Esophagus squamous epithelium (tissue), 5 donors: ENCODE data around the gene PIAS3. TPM values are rescaled to one million over a fixed set of nuclear protein-coding genes. Genes with fewer than 3 reads are reported as not detected.

ENCODE experiments used
- DNase-seq: peaks from one replicate; lab custom pipeline; 2025; lab: John Stamatoyannopoulos, UW
- H3K27ac ChIP-seq, 4 donors: fragments of 200-600 bp; sonication (generic); one replicate each; pipeline ENCODE4 v1.5.1; 2016 to 2019; ENCODE audit warnings: mild to moderate bottlenecking in 1 of 4
- H3K27me3 ChIP-seq, 4 donors: fragments of 200-600 bp; sonication (generic); 1 replicate in 3 of 4; 2 replicates in 1 of 4; pipeline versions ENCODE4 v1.5.1 to v1.6.0; 2017 to 2021; ENCODE audit warnings: antibody characterized with exemption in 1 of 4
- H3K36me3 ChIP-seq, 3 donors: fragments of 200-600 bp; sonication (generic); one replicate each; pipeline ENCODE4 v1.5.1; 2016 to 2019
- H3K4me1 ChIP-seq, 3 donors: fragments of 200-600 bp; sonication (generic); one replicate each; pipeline ENCODE4 v1.5.1; 2017 to 2019
- H3K4me3 ChIP-seq, 4 donors: fragments of 200-600 bp; sonication (generic); 1 replicate in 3 of 4; 2 replicates in 1 of 4; pipeline ENCODE4 v1.5.1; 2016 to 2019; ENCODE audit warnings: mild to moderate bottlenecking in 2 of 4, moderate library complexity in 1 of 4
- H3K9me3 ChIP-seq, 3 donors: fragments of 200-600 bp; sonication (generic); one replicate each; pipeline ENCODE4 v1.5.1; 2016 to 2019
- POLR2A ChIP-seq, 4 donors: fragments of 450-650 bp; IDR thresholded peaks; one replicate each; pipeline ENCODE4 v1.6.1; 2017; ENCODE audit warnings: antibody characterized with exemption in 4 of 4, mild to moderate bottlenecking in 4 of 4, moderate library complexity in 3 of 4
- WGBS, 2 donors: methylation state at CpG; one replicate each; pipeline ENCODE4 v1.1.5; 2018; 5-methylcytosine and 5-hydroxymethylcytosine counted together
- intact Hi-C: fragments of 100-400 bp; cut with DNase I; formaldehyde crosslinking; loops from one replicate; pipeline ENCODE4 v1.15.0; 2022
- total RNA-seq, 4 donors: library from RNA; depleted of rRNA; stranded (reverse); fragments of >200 nt; gene quantifications; one replicate each; pipeline ENCODE4 v1.1.0, GENCODE V29; 2016
- TF ChIP-seq, protein P1 (sequence below), 6 experiments: fragments of 450-650 bp in 4 of 6; fragments of 200-600 bp in 2 of 6; sonication (generic) in 2 of 6; IDR thresholded peaks; one replicate each; pipeline ENCODE4 v1.5.1; 2016 to 2019; ENCODE audit warnings: antibody characterized with exemption in 6 of 6, mild to moderate bottlenecking in 4 of 6, moderate library complexity in 4 of 6
- donor health status: DM: yes; HTN: yes; CAD: no.

PIAS3 gene
- total RNA-seq, 4 donors from 2014 or later, result 20.9 to 51.8 (median 38.2) TPM

DNA sequence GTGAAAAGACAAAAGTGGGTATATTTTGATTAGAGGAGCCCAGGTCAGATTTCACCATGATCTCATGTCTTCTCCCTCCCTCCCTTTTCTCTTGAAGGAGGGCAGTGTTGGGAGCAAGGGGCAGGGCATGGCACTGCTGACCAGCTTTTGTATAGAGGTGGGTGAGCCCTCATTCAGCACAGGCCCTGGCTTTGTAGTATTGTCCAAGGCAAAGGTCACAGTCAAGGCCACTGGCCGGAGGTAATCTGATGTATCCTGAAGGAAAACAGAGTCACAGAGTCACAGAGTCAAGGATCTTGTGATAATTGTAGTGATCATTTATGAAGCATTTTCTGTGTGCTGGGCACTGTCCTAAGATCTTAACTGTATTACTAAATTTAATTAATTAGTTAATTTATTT, 39.1 kb upstream of the PIAS3 start:
- intact Hi-C loops, result no loop called here
- Histone ChIP-seq H3K4me3 (no peak overlapping the region), H3K4me1 (peaks cover 0 to 4% (median 1%) of the 10 kb centered on the region in 3 donors), H3K9me3 (no peaks in the 10 kb centered on the region), H3K27me3 (no peaks in the 10 kb centered on the region), H3K27ac (no peak overlapping the region), H3K36me3 (peaks cover 0 to 8% (median 0%) of the 10 kb centered on the region in 3 donors)
- WGBS, 2 donors, result 67 to 88% methylated on average over 1 of the region's 1 CpG
- no peak for TF ChIP-seq POLR2A (IDR thresholded peaks at IDR 0.05)
- TF ChIP-seq, protein P1, sequence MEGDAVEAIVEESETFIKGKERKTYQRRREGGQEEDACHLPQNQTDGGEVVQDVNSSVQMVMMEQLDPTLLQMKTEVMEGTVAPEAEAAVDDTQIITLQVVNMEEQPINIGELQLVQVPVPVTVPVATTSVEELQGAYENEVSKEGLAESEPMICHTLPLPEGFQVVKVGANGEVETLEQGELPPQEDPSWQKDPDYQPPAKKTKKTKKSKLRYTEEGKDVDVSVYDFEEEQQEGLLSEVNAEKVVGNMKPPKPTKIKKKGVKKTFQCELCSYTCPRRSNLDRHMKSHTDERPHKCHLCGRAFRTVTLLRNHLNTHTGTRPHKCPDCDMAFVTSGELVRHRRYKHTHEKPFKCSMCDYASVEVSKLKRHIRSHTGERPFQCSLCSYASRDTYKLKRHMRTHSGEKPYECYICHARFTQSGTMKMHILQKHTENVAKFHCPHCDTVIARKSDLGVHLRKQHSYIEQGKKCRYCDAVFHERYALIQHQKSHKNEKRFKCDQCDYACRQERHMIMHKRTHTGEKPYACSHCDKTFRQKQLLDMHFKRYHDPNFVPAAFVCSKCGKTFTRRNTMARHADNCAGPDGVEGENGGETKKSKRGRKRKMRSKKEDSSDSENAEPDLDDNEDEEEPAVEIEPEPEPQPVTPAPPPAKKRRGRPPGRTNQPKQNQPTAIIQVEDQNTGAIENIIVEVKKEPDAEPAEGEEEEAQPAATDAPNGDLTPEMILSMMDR (IDR thresholded peaks at IDR 0.05), result no peak
- no peak for DNase-seq

DNA sequence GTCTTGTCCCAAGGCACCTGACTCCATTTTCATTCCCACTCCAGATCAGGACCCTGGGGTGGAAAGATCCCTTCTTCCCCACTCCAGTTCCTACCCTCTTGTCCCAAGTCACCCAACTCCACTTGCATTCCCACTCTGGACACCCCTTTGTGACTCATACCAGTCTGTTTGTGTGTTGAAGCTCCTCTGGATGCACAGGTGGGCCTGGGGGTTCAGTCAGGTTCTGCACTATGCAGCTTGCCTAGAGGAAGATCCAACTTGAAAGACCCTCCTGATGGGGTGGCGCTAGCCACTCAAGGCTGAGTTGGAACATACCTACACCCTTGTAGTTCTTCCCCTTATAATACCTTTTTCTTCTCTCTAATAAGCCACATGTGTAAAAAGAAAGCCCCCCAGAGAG, 36.6 kb upstream of the PIAS3 start:
- no peak for DNase-seq
- Histone ChIP-seq H3K4me3 (no peak overlapping the region), H3K36me3 (no peaks in the 10 kb centered on the region), H3K9me3 (no peaks in the 10 kb centered on the region), H3K27me3 (no peaks in the 10 kb centered on the region), H3K4me1 (peaks cover 20 to 29% (median 20%) of the 10 kb centered on the region in 3 donors), H3K27ac (no peak overlapping the region)
- intact Hi-C loops, result no loop called here
- WGBS, 2 donors, result 80% methylated on average over 1 of the region's 1 CpG; no CpG with 5 or more reads in 1 of the 2 donors
- TF ChIP-seq POLR2A (IDR thresholded peaks at IDR 0.05), result no peak
- TF ChIP-seq, protein P1 (IDR thresholded peaks at IDR 0.05), result no peak

DNA sequence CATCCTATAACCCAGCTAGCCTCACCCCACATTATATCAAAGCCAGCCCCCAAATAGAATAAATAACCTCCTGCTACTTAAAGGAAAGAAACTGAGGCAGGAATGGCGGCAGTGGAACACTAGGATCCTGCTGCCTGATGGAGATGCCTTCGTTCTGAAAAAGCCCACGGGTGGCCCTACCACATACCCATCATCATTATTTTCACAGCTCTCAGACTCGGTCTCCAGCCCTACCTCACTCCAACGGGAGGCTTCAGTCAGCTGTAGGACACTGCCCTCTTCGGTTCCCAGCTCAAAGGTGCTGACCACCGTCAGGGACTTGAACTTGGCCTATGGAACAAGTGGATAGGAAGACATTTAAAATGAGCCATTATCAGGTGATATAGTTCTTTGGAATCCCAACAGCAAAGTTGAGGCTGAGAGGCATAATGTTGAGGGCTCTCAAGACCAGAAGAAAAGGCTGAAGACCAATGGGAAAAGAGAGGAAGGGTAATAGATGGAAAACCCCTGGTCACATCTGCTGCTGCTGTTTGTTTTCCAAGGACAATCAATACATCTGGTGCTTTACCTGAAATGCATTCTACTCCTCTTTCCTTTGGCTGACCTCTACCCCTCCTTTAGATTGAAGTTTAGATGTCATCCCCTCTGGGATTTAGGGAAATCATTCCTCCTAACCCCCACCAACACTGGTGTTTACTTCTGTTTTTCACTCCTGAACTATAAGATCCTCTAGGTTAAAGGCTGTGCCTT, 34.6 kb upstream of the PIAS3 start:
- Histone ChIP-seq H3K4me3 (no peak overlapping the region), H3K9me3 (no peaks in the 10 kb centered on the region), H3K36me3 (no peaks in the 10 kb centered on the region), H3K27ac (peak overlapping the region; percentile 80 to 93 (median 90)), H3K27me3 (no peaks in the 10 kb centered on the region), H3K4me1 (peaks cover 20 to 38% (median 20%) of the 10 kb centered on the region in 3 donors)
- 88 to 91% methylated on average over 7 of the region's 7 CpGs for WGBS, 2 donors
- intact Hi-C loops, result no loop called here
- TF ChIP-seq, protein P1 (IDR thresholded peaks at IDR 0.05), result no peak
- no peak for TF ChIP-seq POLR2A (IDR thresholded peaks at IDR 0.05)
- no peak for DNase-seq

DNA sequence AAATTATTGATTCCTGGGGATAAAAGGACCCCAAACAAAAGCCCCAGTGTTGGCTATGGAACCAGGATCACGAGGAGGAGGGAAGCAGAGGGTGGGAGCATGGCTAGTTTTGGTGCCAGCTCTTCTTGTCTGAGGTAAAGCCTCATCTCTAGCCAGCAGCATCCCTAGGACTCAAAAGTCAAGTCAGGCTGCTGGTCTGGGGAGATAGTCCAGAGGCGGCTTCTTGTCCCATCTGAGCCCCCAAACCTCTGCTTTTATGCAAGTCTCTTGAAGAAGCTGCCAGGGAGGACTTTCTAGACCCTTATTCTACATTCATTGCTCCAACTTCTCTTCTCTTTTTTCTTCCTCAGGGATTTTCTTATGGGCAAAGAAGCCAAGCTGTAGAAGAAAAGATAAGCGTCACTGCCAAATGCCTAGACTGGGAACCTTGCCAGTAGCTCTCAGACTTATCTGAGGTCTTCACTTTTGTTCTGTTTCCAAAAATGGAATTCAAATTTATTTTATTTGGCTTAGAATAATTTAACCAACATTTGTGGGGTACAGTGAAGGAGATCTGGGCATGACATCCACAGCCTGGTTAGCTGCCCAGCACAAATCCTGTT, 33.7 kb upstream of the PIAS3 start:
- no peak for DNase-seq
- 29 to 46% methylated on average over 3 of the region's 3 CpGs for WGBS, 2 donors
- H3K4me3 ChIP-seq, result peak overlapping the region in 2 of 4 donors; percentile 23 to 32

More for the DNA sequence above, 33.7 kb upstream of the PIAS3 start:
- Histone ChIP-seq H3K36me3 (no peaks in the 10 kb centered on the region), H3K9me3 (no peaks in the 10 kb centered on the region), H3K27ac (peak overlapping the region; percentile 80 to 93 (median 90)), H3K27me3 (no peaks in the 10 kb centered on the region), H3K4me1 (peaks cover 20 to 39% (median 20%) of the 10 kb centered on the region in 3 donors)
- no peak for TF ChIP-seq POLR2A (IDR thresholded peaks at IDR 0.05)
- TF ChIP-seq, protein P1 (IDR thresholded peaks at IDR 0.05), result no peak
- intact Hi-C loops, result no loop called here
